Activated naive CD4-positive, alpha-beta T cell treated with anti-CD3 and anti-CD28 coated beads for 36 hours (primary cell): ENCODE measurements around the gene MGRN1. TPM values are rescaled to one million over a fixed set of nuclear protein-coding genes. Genes with fewer than 3 reads are reported as not detected.

ENCODE experiments used
- CTCF ChIA-PET: fragments of 350-600 bp; sonication (Branson Sonifier 250); formaldehyde crosslinking; loops from one replicate; lab custom pipeline; 2021; ENCODE audit warnings: antibody characterized with exemption; lab: Charles Lee
- DNase-seq: peaks from one replicate; pipeline ENCODE4 v3.0.0-alpha.2; 2020
- H3K27ac Mint-ChIP-seq: one replicate; pipeline ENCODE4 v1.8.0; 2021; ENCODE audit warnings: mild to moderate bottlenecking, mixed read lengths
- H3K27me3 Mint-ChIP-seq: one replicate; pipeline ENCODE4 v1.8.0; 2021; ENCODE audit warnings: low read depth, mixed read lengths
- H3K36me3 Mint-ChIP-seq: one replicate; pipeline ENCODE4 v1.8.0; 2021; ENCODE audit warnings: low read depth, mixed read lengths
- H3K4me1 Mint-ChIP-seq: one replicate; pipeline ENCODE4 v1.8.0; 2021; ENCODE audit warnings: low read depth, mixed read lengths
- H3K4me3 Mint-ChIP-seq: one replicate; pipeline ENCODE4 v1.8.0; 2021; ENCODE audit warnings: mild to moderate bottlenecking, moderate library complexity, mixed read lengths
- H3K9me3 Mint-ChIP-seq: one replicate; pipeline ENCODE4 v1.8.0; 2021; ENCODE audit warnings: mixed read lengths
- intact Hi-C: fragments of 100-400 bp; cut with micrococcal nuclease; formaldehyde crosslinking; loops from one replicate; pipeline ENCODE4 v1.15.1; 2023
- total RNA-seq, 2 experiments: library from RNA; stranded (reverse); gene quantifications; one replicate each; pipeline ENCODE4 v1.2.3, GENCODE V29; 2021

The MGRN1 gene
- total RNA-seq, 2 experiments from 2014 or later = 46.3 to 48.8 TPM

- Mint-ChIP-seq H3K27me3 (no peaks in the 10 kb centered on the region), H3K36me3 (peaks cover 8% of the 10 kb centered on the region), H3K4me1 (peaks cover 17% of the 10 kb centered on the region), H3K4me3 (no peak overlapping the region), H3K27ac (no peak overlapping the region), H3K9me3 (no peaks in the 10 kb centered on the region)
- intact Hi-C loops = no loop called here
- DNase-seq = no peak
- CTCF ChIA-PET = no interaction called here
Observed at GRCh38 chr16:4696905-4697847, 72.5 kb downstream of the MGRN1 start.

- CTCF ChIA-PET = no interaction called here
- Mint-ChIP-seq H3K4me1 (peaks cover 12% of the 10 kb centered on the region), H3K27me3 (no peaks in the 10 kb centered on the region), H3K9me3 (no peaks in the 10 kb centered on the region), H3K4me3 (no peak overlapping the region), H3K36me3 (peaks cover 9% of the 10 kb centered on the region), H3K27ac (no peak overlapping the region)
- no peak for DNase-seq
- intact Hi-C loops = no loop called here
Observed at GRCh38 chr16:4697848-4698291, 73.2 kb downstream of the MGRN1 start.

- no peak overlapping the region for H3K27ac Mint-ChIP-seq
- H3K36me3 Mint-ChIP-seq = peaks cover 9% of the 10 kb centered on the region
- intact Hi-C loops = no loop called here
- DNase-seq = no peak
- H3K4me3 Mint-ChIP-seq = no peak overlapping the region
- no peaks in the 10 kb centered on the region for H3K9me3 Mint-ChIP-seq
- no peaks in the 10 kb centered on the region for H3K27me3 Mint-ChIP-seq
- H3K4me1 Mint-ChIP-seq = peaks cover 12% of the 10 kb centered on the region
- CTCF ChIA-PET = no interaction called here
Observed at GRCh38 chr16:4698321-4699045, 73.9 kb downstream of the MGRN1 start.

GRCh38 chr16:4699046-4699556 lies 74.5 kb downstream of the MGRN1 start:
- intact Hi-C loops = no loop called here
- no peak overlapping the region for H3K27ac Mint-ChIP-seq
- no peaks in the 10 kb centered on the region for H3K27me3 Mint-ChIP-seq
- H3K4me1 Mint-ChIP-seq = peaks cover 12% of the 10 kb centered on the region
- no peak for DNase-seq
- CTCF ChIA-PET = no interaction called here
- H3K36me3 Mint-ChIP-seq = peaks cover 9% of the 10 kb centered on the region
- no peak overlapping the region for H3K4me3 Mint-ChIP-seq
- no peaks in the 10 kb centered on the region for H3K9me3 Mint-ChIP-seq

- no peak overlapping the region for H3K4me3 Mint-ChIP-seq
- intact Hi-C loops = no loop called here
- no peak overlapping the region for H3K27ac Mint-ChIP-seq
- peaks cover 4% of the 10 kb centered on the region for H3K4me1 Mint-ChIP-seq
- CTCF ChIA-PET = interaction anchor here (0.6 kb wide), 1 partner anchor 326 kb away, joined by 3 read pairs; no protein-coding TSS in a partner anchor
- peaks cover 9% of the 10 kb centered on the region for H3K36me3 Mint-ChIP-seq
- DNase-seq = no peak
- no peaks in the 10 kb centered on the region for H3K9me3 Mint-ChIP-seq
- no peaks in the 10 kb centered on the region for H3K27me3 Mint-ChIP-seq
Observed at GRCh38 chr16:4700380-4700996, 75.9 kb downstream of the MGRN1 start.

- H3K4me1 Mint-ChIP-seq = peaks cover 3% of the 10 kb centered on the region
- DNase-seq = no peak
- no peaks in the 10 kb centered on the region for H3K9me3 Mint-ChIP-seq
- CTCF ChIA-PET = no interaction called here
- H3K27ac Mint-ChIP-seq = no peak overlapping the region
- no peaks in the 10 kb centered on the region for H3K27me3 Mint-ChIP-seq
- no peak overlapping the region for H3K4me3 Mint-ChIP-seq
- peaks cover 9% of the 10 kb centered on the region for H3K36me3 Mint-ChIP-seq
- intact Hi-C loops = no loop called here
Observed at GRCh38 chr16:4700997-4701743, 76.5 kb downstream of the MGRN1 start.

GRCh38 chr16:4701791-4702465 lies 77.3 kb downstream of the MGRN1 start:
- no peaks in the 10 kb centered on the region for H3K9me3 Mint-ChIP-seq
- H3K4me3 Mint-ChIP-seq = no peak overlapping the region
- CTCF ChIA-PET = no interaction called here
- intact Hi-C loops = no loop called here
- peaks cover 3% of the 10 kb centered on the region for H3K4me1 Mint-ChIP-seq
- no peaks in the 10 kb centered on the region for H3K27me3 Mint-ChIP-seq
- H3K27ac Mint-ChIP-seq = no peak overlapping the region
- no peak for DNase-seq
- H3K36me3 Mint-ChIP-seq = peaks cover 13% of the 10 kb centered on the region

- H3K9me3 Mint-ChIP-seq = no peaks in the 10 kb centered on the region
- no peak for DNase-seq
- H3K4me1 Mint-ChIP-seq = peaks cover 3% of the 10 kb centered on the region
- intact Hi-C loops = no loop called here
- CTCF ChIA-PET = no interaction called here
- no peaks in the 10 kb centered on the region for H3K27me3 Mint-ChIP-seq
- H3K27ac Mint-ChIP-seq = no peak overlapping the region
- H3K36me3 Mint-ChIP-seq = peaks cover 15% of the 10 kb centered on the region
- no peak overlapping the region for H3K4me3 Mint-ChIP-seq
Observed at GRCh38 chr16:4702466-4702808, 77.8 kb downstream of the MGRN1 start.

GRCh38 chr16:4703906-4704305 lies 79.3 kb downstream of the MGRN1 start:
- H3K4me1 Mint-ChIP-seq = peaks cover 3% of the 10 kb centered on the region
- no peak overlapping the region for H3K27ac Mint-ChIP-seq
- no peaks in the 10 kb centered on the region for H3K9me3 Mint-ChIP-seq
- no peaks in the 10 kb centered on the region for H3K27me3 Mint-ChIP-seq
- H3K36me3 Mint-ChIP-seq = peaks cover 19% of the 10 kb centered on the region
- H3K4me3 Mint-ChIP-seq = no peak overlapping the region
- CTCF ChIA-PET = no interaction called here
- intact Hi-C loops = no loop called here
- no peak for DNase-seq

- CTCF ChIA-PET = no interaction called here
- no peaks in the 10 kb centered on the region for H3K9me3 Mint-ChIP-seq
- no peak overlapping the region for H3K4me3 Mint-ChIP-seq
- intact Hi-C loops = no loop called here
- peaks cover 18% of the 10 kb centered on the region for H3K36me3 Mint-ChIP-seq
- no peak overlapping the region for H3K27ac Mint-ChIP-seq
- no peaks in the 10 kb centered on the region for H3K27me3 Mint-ChIP-seq
- peaks cover 3% of the 10 kb centered on the region for H3K4me1 Mint-ChIP-seq
- DNase-seq = no peak
Observed at GRCh38 chr16:4704491-4704890, 79.9 kb downstream of the MGRN1 start.

GRCh38 chr16:4704913-4705312 lies 80.3 kb downstream of the MGRN1 start:
- Mint-ChIP-seq H3K4me3 (no peak overlapping the region), H3K9me3 (no peaks in the 10 kb centered on the region), H3K27ac (no peak overlapping the region), H3K4me1 (peaks cover 3% of the 10 kb centered on the region), H3K36me3 (peaks cover 19% of the 10 kb centered on the region), H3K27me3 (no peaks in the 10 kb centered on the region)
- no peak for DNase-seq
- CTCF ChIA-PET = interaction anchor here (0.5 kb wide), 1 partner anchor 165 kb away, joined by 3 read pairs; no protein-coding TSS in a partner anchor
- intact Hi-C loops = no loop called here
